Type B pancreatic cell (in vitro differentiated cells): Measurements from ENCODE around the gene ATP8A2. TPM values are rescaled to one million over a fixed set of nuclear protein-coding genes. Genes with fewer than 3 reads are reported as not detected.

Experiments used
- DNase-seq: peaks from one replicate; pipeline ENCODE4 v3.0.0; 2021; ENCODE audit warnings: mixed read lengths; ENCODE audit not compliant: unreplicated experiment; ENCODE audit errors: extremely low spot score
- H3K27ac Mint-ChIP-seq: 2 replicates; pipeline ENCODE4 v1.8.0; 2021; ENCODE audit warnings: mild to moderate bottlenecking, mixed read lengths
- H3K27me3 Mint-ChIP-seq: 2 replicates; pipeline ENCODE4 v1.8.0; 2021; ENCODE audit warnings: mixed read lengths
- H3K36me3 Mint-ChIP-seq: 2 replicates; pipeline ENCODE4 v1.8.0; 2021; ENCODE audit warnings: mixed read lengths
- H3K4me1 Mint-ChIP-seq: one replicate; pipeline ENCODE4 v1.8.0; 2021; ENCODE audit warnings: mixed read lengths; ENCODE audit not compliant: unreplicated experiment
- H3K4me3 Mint-ChIP-seq: 2 replicates; pipeline ENCODE4 v1.8.0; 2021; ENCODE audit warnings: mild to moderate bottlenecking, mixed read lengths
- H3K9me3 Mint-ChIP-seq: 2 replicates; pipeline ENCODE4 v1.8.0; 2021; ENCODE audit warnings: mixed read lengths
- total RNA-seq: library from RNA; stranded (reverse); gene quantifications from 2 replicates; pipeline ENCODE4 v1.2.1, GENCODE V29; 2021; ENCODE audit warnings: low replicate concordance
- TF ChIP-seq, protein P1 (sequence below): fragments of 200-600 bp; sonication (generic); conservative IDR thresholded peaks from 2 replicates; pipeline ENCODE4 v1.5.0; 2021; ENCODE audit warnings: antibody characterized with exemption, mild to moderate bottlenecking

ATP8A2 gene
- total RNA-seq, 1 donor from 2014 or later, result 13.8 TPM

- H3K4me3 Mint-ChIP-seq, result peak overlapping the region; percentile 13
- H3K9me3 Mint-ChIP-seq, result no peaks in the 10 kb centered on the region
- no peak overlapping the region for H3K27ac Mint-ChIP-seq
- H3K27me3 Mint-ChIP-seq, result peaks cover 16% of the 10 kb centered on the region
- TF ChIP-seq, protein P1, sequence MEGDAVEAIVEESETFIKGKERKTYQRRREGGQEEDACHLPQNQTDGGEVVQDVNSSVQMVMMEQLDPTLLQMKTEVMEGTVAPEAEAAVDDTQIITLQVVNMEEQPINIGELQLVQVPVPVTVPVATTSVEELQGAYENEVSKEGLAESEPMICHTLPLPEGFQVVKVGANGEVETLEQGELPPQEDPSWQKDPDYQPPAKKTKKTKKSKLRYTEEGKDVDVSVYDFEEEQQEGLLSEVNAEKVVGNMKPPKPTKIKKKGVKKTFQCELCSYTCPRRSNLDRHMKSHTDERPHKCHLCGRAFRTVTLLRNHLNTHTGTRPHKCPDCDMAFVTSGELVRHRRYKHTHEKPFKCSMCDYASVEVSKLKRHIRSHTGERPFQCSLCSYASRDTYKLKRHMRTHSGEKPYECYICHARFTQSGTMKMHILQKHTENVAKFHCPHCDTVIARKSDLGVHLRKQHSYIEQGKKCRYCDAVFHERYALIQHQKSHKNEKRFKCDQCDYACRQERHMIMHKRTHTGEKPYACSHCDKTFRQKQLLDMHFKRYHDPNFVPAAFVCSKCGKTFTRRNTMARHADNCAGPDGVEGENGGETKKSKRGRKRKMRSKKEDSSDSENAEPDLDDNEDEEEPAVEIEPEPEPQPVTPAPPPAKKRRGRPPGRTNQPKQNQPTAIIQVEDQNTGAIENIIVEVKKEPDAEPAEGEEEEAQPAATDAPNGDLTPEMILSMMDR, result no peak
- no peak for DNase-seq
- peaks cover 51% of the 10 kb centered on the region for H3K4me1 Mint-ChIP-seq
- H3K36me3 Mint-ChIP-seq, result peaks cover 6% of the 10 kb centered on the region
These were observed 601.8 kb downstream of the ATP8A2 start for GRCh38 chr13:25973576-25973975.

DNA sequence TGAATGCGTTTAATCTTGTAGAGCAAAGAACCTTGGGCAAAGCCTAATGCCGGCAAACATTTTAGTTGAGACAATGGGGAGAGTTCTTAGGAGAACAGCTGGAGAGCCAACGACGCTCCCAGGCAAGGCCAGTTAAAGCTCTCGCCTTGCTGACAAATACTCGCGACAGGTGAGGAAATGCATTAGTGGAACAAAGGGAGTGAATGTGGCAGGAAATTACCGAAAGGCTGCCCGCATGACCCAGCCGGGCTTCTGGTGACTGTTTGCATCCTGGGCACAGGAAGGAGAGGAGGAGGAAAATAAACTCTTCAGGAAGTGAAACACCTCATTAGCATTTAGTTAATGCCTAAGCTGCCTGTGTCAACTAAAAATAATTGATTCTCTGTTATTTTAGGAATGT is 605.4 kb downstream of the ATP8A2 start:
- Mint-ChIP-seq H3K4me1 (peaks cover 48% of the 10 kb centered on the region), H3K4me3 (peak overlapping the region; percentile 57), H3K36me3 (no peaks in the 10 kb centered on the region), H3K9me3 (no peaks in the 10 kb centered on the region), H3K27ac (peak overlapping the region; percentile 57), H3K27me3 (peaks cover 9% of the 10 kb centered on the region)
- no peak for DNase-seq
- TF ChIP-seq, protein P1, result no peak

DNA sequence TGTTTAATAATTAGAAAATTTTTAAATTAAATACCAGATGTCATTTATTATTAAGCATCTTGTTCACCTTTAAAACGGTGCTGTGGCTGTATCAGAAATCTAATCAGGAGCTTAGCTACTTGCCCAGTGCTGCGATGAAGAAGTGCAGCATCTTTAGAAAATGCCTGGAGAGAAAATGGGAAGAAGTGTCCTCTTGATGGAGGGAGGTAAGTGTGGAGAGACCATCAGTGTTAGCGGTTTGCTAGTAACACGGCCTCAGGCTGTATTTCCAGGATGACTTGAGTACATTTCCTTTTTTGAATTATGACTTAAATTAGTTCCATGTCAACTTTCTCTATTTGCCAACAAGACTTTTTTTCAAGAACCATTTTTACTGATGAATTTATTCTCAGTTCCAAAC is 605.9 kb downstream of the ATP8A2 start:
- DNase-seq, result no peak
- TF ChIP-seq, protein P1, result no peak
- Mint-ChIP-seq H3K4me1 (peaks cover 44% of the 10 kb centered on the region), H3K9me3 (no peaks in the 10 kb centered on the region), H3K36me3 (no peaks in the 10 kb centered on the region), H3K4me3 (no peak overlapping the region), H3K27me3 (peaks cover 5% of the 10 kb centered on the region), H3K27ac (no peak overlapping the region)

- peaks cover 4% of the 10 kb centered on the region for H3K27me3 Mint-ChIP-seq
- no peak for DNase-seq
- no peak overlapping the region for H3K4me3 Mint-ChIP-seq
- H3K9me3 Mint-ChIP-seq, result no peaks in the 10 kb centered on the region
- TF ChIP-seq, protein P1, result no peak
- no peaks in the 10 kb centered on the region for H3K36me3 Mint-ChIP-seq
- H3K4me1 Mint-ChIP-seq, result peaks cover 37% of the 10 kb centered on the region
- no peak overlapping the region for H3K27ac Mint-ChIP-seq
These were observed 607.2 kb downstream of the ATP8A2 start for GRCh38 chr13:25978961-25979360.

GRCh38 chr13:25979371-25979770 is 607.6 kb downstream of the ATP8A2 start:
- Mint-ChIP-seq H3K4me3 (no peak overlapping the region), H3K9me3 (no peaks in the 10 kb centered on the region), H3K4me1 (peaks cover 37% of the 10 kb centered on the region), H3K27ac (no peak overlapping the region), H3K27me3 (peaks cover 4% of the 10 kb centered on the region), H3K36me3 (no peaks in the 10 kb centered on the region)
- DNase-seq, result no peak
- TF ChIP-seq, protein P1, result no peak

DNA sequence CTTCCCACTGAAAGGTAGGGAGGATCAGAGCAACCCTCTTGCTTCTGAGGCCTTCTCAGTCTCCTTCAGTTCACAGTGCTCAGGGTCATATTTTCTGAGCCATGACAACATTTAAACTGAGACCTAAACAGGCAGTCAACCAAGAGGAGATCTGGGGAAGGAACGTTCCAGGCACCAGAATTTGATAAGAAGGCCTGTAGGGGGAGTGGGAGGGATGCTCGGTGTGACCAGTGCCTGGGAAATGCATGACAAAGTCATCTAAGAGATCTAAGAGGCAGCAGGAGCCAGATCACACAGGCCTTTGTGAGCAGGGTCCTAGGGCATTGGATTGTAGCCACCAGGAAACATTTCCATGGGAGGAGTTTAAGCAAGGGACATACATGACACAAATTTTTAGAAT is 608.5 kb downstream of the ATP8A2 start:
- peaks cover 33% of the 10 kb centered on the region for H3K4me1 Mint-ChIP-seq
- peaks cover 4% of the 10 kb centered on the region for H3K27me3 Mint-ChIP-seq
- no peaks in the 10 kb centered on the region for H3K36me3 Mint-ChIP-seq
- no peak overlapping the region for H3K27ac Mint-ChIP-seq
- H3K4me3 Mint-ChIP-seq, result no peak overlapping the region
- H3K9me3 Mint-ChIP-seq, result no peaks in the 10 kb centered on the region
- DNase-seq, result no peak
- TF ChIP-seq, protein P1, result peak; percentile 63
